Endodermal cell (in vitro differentiated cells): ENCODE measurements around the gene GLRA1. TPM values are rescaled to one million over a fixed set of nuclear protein-coding genes. Genes with fewer than 3 reads are reported as not detected.
A peak's percentile ranks its signal among the peaks of the same experiment; 100 is the strongest.

Experiments
- DNase-seq: peaks from one replicate; pipeline ENCODE4 v3.0.0-alpha.2; 2017
- H3K27ac ChIP-seq: 2 replicates; pipeline ENCODE4 v1.5.1; 2013; ENCODE audit warnings: mild to moderate bottlenecking, low read depth, low read length, moderate library complexity
- H3K27me3 ChIP-seq: 2 replicates; pipeline ENCODE4 v1.6.1; 2013; ENCODE audit warnings: mild to moderate bottlenecking, low read length, moderate library complexity; ENCODE audit not compliant: insufficient read depth, control insufficient read depth, poor library complexity, severe bottlenecking
- H3K36me3 ChIP-seq: 2 replicates; pipeline ENCODE4 v1.7.0; 2013; ENCODE audit warnings: mild to moderate bottlenecking, low read length, moderate library complexity; ENCODE audit not compliant: control insufficient read depth, insufficient read depth
- H3K4me1 ChIP-seq: one replicate; pipeline ENCODE4 v1.7.0; 2013; ENCODE audit warnings: low read length; ENCODE audit not compliant: control insufficient read depth, insufficient read depth
- H3K4me3 ChIP-seq: 2 replicates; pipeline ENCODE4 v1.5.1; 2013; ENCODE audit warnings: mild to moderate bottlenecking, low read length, moderate library complexity
- H3K9ac ChIP-seq: 2 replicates; pipeline ENCODE4 v1.6.1; 2013; ENCODE audit warnings: mild to moderate bottlenecking, low read length, moderate library complexity; ENCODE audit not compliant: poor library complexity, severe bottlenecking; ENCODE audit errors: extremely low read depth
- H3K9me3 ChIP-seq: 2 replicates; pipeline ENCODE4 v1.6.1; 2013; ENCODE audit warnings: mild to moderate bottlenecking, low read length, moderate library complexity; ENCODE audit not compliant: control insufficient read depth
- H3K27ac Mint-ChIP-seq: 2 replicates; pipeline ENCODE4 v1.8.0; 2020; ENCODE audit warnings: mixed read lengths
- H3K27me3 Mint-ChIP-seq: 2 replicates; pipeline ENCODE4 v1.8.0; 2021; ENCODE audit warnings: mild to moderate bottlenecking, mixed read lengths; ENCODE audit not compliant: insufficient read depth
- H3K36me3 Mint-ChIP-seq: 2 replicates; pipeline ENCODE4 v1.8.0; 2020; ENCODE audit warnings: low read depth, mixed read lengths
- H3K4me1 Mint-ChIP-seq: 2 replicates; pipeline ENCODE4 v1.8.0; 2020; ENCODE audit warnings: mixed read lengths
- H3K4me3 Mint-ChIP-seq: 2 replicates; pipeline ENCODE4 v1.8.0; 2020; ENCODE audit warnings: mild to moderate bottlenecking, moderate library complexity, mixed read lengths
- H3K9me3 Mint-ChIP-seq: 2 replicates; pipeline ENCODE4 v1.8.0; 2020; ENCODE audit warnings: mild to moderate bottlenecking, mixed read lengths
- CTCF ChIP-seq: fragments of 200-600 bp; sonication (generic); conservative IDR thresholded peaks from 2 replicates; pipeline ENCODE4 v1.5.0; 2021; ENCODE audit warnings: antibody characterized with exemption, mild to moderate bottlenecking
- WGBS, 2 experiments: methylation state at CpG; one replicate each; pipeline versions ENCODE4 v1.1.5 to v1.1.7; 2013; ENCODE audit warnings: missing lambda C conversion rate in 2 of 2, mixed read lengths in 1 of 2; ENCODE audit not compliant: insufficient coverage in 1 of 2, insufficient read length in 1 of 2; 5-methylcytosine and 5-hydroxymethylcytosine counted together
- total RNA-seq, 2 donors: library from RNA; stranded (reverse); fragmentation: NEBNext Ultra II Directional in 1 of 2; extraction: Animal tissue kit (Norgen Biotek cat#: 25700) in 1 of 2; gene quantifications; 2 replicates in 1 of 2; 3 replicates in 1 of 2; pipeline ENCODE4 v1.2.1, GENCODE V29; 2021

GLRA1 gene
- total RNA-seq, 2 donors from 2014 or later = not detected

DNA sequence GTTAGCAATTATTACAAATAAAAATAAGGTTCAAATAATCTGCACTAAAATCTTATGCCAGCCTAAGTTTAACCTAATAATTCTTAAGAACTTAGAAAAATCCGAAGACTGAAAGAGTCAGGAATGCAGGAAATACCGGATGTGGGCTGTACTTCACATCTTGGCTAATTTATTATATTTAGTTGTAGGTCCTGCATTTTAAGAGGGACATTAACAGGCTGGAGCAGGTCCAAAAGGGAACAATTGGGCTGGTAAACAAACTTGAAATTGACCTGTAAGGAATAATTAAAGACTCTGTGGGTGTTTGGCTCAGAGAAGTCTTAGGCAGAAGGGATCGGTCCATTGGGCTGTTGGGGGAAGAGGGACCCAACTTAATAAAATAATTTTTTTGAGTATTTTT lies 18.4 kb downstream of the GLRA1 start:
- no peaks in the 10 kb centered on the region for H3K9me3 ChIP-seq
- Mint-ChIP-seq H3K4me1 (peaks cover 31% of the 10 kb centered on the region), H3K9me3 (no peaks in the 10 kb centered on the region), H3K4me3 (no peak overlapping the region), H3K27me3 (peaks cover 88% of the 10 kb centered on the region), H3K36me3 (no peaks in the 10 kb centered on the region), H3K27ac (no peak overlapping the region)
- H3K4me3 ChIP-seq = no peak overlapping the region
- no peaks in the 10 kb centered on the region for H3K36me3 ChIP-seq
- H3K9ac ChIP-seq = no peak overlapping the region
- H3K27ac ChIP-seq = peak overlapping the region; percentile 18
- WGBS, 2 experiments = 86% methylated on average over 2 to 3 of the region's 3 CpGs
- no peak for TF ChIP-seq CTCF
- peaks cover 67% of the 10 kb centered on the region for H3K27me3 ChIP-seq
- DNase-seq = no peak
- peaks cover 10% of the 10 kb centered on the region for H3K4me1 ChIP-seq

- Histone ChIP-seq H3K27ac (peak overlapping the region; percentile 18), H3K9me3 (no peaks in the 10 kb centered on the region), H3K4me1 (peaks cover 10% of the 10 kb centered on the region), H3K9ac (no peak overlapping the region), H3K27me3 (peaks cover 72% of the 10 kb centered on the region), H3K4me3 (no peak overlapping the region), H3K36me3 (no peaks in the 10 kb centered on the region)
- no peak for TF ChIP-seq CTCF
- Mint-ChIP-seq H3K9me3 (no peaks in the 10 kb centered on the region), H3K4me3 (no peak overlapping the region), H3K4me1 (peaks cover 31% of the 10 kb centered on the region), H3K27ac (no peak overlapping the region), H3K27me3 (peaks cover 90% of the 10 kb centered on the region), H3K36me3 (no peaks in the 10 kb centered on the region)
- no peak for DNase-seq
- WGBS, 2 experiments = 53 to 60% methylated on average over 3 to 4 of the region's 4 CpGs
These were observed 19.1 kb downstream of the GLRA1 start for GRCh38 chr5:151905557-151905961.

DNA sequence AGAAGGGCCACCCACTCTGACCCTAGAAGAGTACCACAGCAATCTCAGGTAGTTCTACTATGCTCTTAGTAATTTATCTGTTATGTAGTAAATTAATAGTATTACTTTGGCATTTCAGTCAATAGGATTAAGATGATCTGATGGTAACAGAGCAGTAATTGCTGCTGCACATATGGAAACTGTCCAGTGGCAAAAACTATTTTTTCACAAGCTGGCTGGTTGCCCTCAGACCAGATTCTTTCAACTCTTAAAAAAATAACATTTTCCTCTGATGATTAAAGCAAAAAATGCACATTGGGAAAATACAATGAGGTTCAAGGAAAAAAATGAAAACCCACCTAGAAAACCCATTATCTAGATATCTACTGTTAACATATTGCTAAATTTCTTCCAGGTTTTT lies 19.7 kb downstream of the GLRA1 start:
- DNase-seq = no peak
- peaks cover 72% of the 10 kb centered on the region for H3K27me3 ChIP-seq
- peaks cover 10% of the 10 kb centered on the region for H3K4me1 ChIP-seq
- H3K36me3 ChIP-seq = no peaks in the 10 kb centered on the region
- no peaks in the 10 kb centered on the region for H3K9me3 ChIP-seq
- no peak overlapping the region for H3K27ac Mint-ChIP-seq
- no peak overlapping the region for H3K4me3 ChIP-seq
- no peak overlapping the region for H3K27ac ChIP-seq
- peaks cover 94% of the 10 kb centered on the region for H3K27me3 Mint-ChIP-seq
- H3K4me1 Mint-ChIP-seq = peaks cover 31% of the 10 kb centered on the region
- H3K9ac ChIP-seq = no peak overlapping the region
- H3K4me3 Mint-ChIP-seq = no peak overlapping the region
- no peaks in the 10 kb centered on the region for H3K36me3 Mint-ChIP-seq
- TF ChIP-seq CTCF = no peak
- H3K9me3 Mint-ChIP-seq = no peaks in the 10 kb centered on the region
